ENCODE measurements around the gene NCL.
"Not testable (repeated sequence)": the region's sequence is repeated elsewhere in the genome, so short reads cannot be mapped to it uniquely, and the experiment has no call there.

NCL gene

DNA sequence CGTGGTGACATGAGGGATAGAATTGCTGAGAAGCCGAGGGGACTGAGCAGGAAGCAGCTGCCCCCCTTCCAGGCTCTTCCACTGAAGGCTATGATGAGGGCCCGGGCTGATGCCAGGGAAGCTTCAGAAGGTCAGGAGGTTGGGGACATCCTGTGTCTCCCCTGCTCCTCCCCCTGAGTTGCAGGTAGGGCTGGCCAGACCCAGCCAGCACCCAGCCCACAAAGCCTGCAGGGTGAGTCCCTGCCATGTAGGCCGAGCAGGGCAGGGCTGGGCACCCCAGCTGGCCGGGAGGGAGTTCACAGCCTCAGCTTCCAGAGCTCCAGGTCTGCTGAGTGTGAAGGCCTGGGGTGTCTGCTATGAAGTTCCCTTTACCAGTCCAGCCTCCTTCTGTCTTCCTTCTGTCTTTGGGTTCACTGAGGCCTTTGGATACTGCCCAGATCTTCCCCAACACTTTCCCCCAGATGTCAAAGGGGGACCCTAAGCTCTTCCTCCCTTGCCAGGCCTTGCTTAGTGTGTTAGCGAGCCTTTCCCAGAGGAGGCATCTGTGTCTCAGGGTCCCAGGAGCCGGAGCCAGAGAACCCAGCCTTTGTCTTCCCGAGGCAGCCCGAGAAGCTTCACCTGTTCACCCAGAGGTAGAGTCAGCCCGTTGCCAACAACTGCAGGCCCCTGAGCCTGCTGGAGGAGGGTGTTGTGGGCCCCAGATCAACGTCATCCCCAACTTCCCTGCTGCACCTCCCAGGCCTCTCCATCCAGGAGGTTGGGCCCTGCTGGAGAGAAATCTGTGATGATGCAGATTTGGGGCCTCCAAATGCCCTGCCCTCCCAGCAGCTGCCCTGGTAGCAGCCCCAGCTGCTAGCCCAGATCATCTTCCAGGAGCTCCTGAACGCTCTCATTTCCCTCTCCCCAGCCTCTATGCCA, 3.6 kb upstream of the NCL start:
- H3K27ac ChIP-seq: no peak overlapping the region
- TF ChIP-seq, protein P1, sequence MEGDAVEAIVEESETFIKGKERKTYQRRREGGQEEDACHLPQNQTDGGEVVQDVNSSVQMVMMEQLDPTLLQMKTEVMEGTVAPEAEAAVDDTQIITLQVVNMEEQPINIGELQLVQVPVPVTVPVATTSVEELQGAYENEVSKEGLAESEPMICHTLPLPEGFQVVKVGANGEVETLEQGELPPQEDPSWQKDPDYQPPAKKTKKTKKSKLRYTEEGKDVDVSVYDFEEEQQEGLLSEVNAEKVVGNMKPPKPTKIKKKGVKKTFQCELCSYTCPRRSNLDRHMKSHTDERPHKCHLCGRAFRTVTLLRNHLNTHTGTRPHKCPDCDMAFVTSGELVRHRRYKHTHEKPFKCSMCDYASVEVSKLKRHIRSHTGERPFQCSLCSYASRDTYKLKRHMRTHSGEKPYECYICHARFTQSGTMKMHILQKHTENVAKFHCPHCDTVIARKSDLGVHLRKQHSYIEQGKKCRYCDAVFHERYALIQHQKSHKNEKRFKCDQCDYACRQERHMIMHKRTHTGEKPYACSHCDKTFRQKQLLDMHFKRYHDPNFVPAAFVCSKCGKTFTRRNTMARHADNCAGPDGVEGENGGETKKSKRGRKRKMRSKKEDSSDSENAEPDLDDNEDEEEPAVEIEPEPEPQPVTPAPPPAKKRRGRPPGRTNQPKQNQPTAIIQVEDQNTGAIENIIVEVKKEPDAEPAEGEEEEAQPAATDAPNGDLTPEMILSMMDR (IDR thresholded peaks at IDR 0.05): no peak
- TF ChIP-seq ZFX (IDR thresholded peaks at IDR 0.05; ENCODE audit: borderline replicate concordance): no peak

GRCh38 chr2:231467016-231467545, 2.8 kb upstream of the NCL start:
- TF ChIP-seq, protein P1 (IDR thresholded peaks at IDR 0.05): no peak
- no peak for TF ChIP-seq ZFX (IDR thresholded peaks at IDR 0.05; ENCODE audit: borderline replicate concordance)
- H3K27ac ChIP-seq: no peak overlapping the region

DNA sequence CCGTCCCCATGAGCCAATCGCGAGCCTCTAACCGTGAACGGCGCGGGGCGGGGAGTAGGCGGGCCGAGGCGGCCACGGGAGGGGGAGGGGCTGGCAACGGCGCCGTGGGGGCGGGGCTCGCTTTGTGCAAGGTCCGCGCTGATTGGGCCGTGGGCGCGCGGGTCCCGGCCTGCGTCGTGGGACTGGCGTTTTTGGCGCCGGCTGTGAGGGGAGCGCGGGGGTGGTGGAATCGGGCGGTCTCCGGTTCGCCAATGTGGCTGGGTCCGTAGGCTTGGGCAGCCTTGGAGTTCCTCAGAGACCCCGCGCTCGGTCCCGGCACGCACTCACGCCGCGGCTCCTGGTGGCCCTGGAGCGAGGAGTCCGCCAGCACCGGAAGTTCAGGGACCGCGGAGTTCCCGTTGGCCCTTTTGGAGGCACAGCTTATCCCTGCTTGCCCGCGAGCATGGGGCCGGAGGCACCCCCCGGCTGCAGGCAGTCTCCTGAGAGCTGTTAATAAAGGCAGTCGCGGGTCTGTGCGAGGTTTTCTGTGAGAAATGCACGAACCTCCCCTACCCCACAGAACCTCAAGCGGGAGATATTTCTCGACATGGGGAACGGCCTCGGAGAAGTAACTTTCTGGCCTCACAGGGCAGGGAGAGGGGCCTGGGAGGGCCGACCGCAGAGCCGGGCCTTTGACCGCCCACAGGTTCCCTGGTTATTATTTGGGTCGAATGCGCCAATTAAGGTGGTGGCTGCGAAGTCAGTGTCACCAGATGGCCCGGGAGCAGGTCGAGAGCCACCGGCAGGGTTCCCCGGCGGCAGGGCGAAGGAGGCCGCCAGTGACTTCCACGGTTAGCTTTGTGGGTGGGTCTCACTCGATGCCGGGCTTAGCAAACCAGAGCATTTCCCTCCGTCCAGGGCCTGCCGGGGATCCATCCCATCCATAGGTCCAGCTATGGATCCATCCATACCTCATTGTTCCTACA, 574 bp upstream of the NCL start:
- TF ChIP-seq ZFX (IDR thresholded peaks at IDR 0.05; ENCODE audit: borderline replicate concordance): no peak
- TF ChIP-seq, protein P1 (IDR thresholded peaks at IDR 0.05): no peak
- peak overlapping the region; percentile 96 for H3K27ac ChIP-seq

GRCh38 chr2:231462729-231463465, 1.4 kb downstream of the NCL start:
- TF ChIP-seq ZFX (IDR thresholded peaks at IDR 0.05; ENCODE audit: borderline replicate concordance): no peak
- TF ChIP-seq, protein P1 (IDR thresholded peaks at IDR 0.05): no peak
- H3K27ac ChIP-seq: peak overlapping the region; percentile 96

DNA sequence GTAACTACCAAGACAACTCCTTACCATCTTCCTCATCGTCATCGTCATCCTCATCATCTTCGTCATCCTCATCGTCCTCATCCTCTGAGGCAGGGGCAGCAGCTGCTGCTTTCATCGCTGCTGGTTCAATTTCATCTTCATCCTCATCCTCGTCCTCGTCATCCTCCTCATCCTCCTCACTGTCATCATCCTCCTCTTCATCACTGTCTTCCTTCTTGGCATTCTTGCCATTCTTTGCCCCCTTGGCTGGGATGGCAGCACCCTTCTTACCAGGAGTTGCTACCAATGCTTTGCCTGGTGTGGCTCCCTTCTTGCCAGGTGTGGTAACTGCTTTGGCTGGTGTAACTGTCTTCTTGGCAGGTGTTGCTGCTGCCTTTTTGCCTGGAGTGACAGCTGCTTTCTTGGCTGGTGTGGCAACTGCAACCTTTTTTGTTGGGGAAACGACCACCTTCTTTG, 2.7 kb downstream of the NCL start:
- H3K27ac ChIP-seq: no peak overlapping the region
- TF ChIP-seq ZFX (IDR thresholded peaks at IDR 0.05; ENCODE audit: borderline replicate concordance): no peak
- TF ChIP-seq, protein P1 (IDR thresholded peaks at IDR 0.05): no peak

GRCh38 chr2:231460841-231461240, 3.4 kb downstream of the NCL start:
- H3K27ac ChIP-seq: not testable (repeated sequence)
